HEK293 (cell line): ENCODE data around the gene ZNF618.

Source experiments
- CTCF ChIA-PET: fragments of 350-600 bp; formaldehyde crosslinking; extraction: SDS; loops from one replicate; lab custom pipeline; 2021; ENCODE audit warnings: antibody characterized with exemption; lab: Yijun Ruan, JAX
- POLR2A ChIA-PET: fragments of 300-600 bp; formaldehyde crosslinking; extraction: SDS; loops from one replicate; lab custom pipeline; 2020; ENCODE audit warnings: antibody characterized with exemption, inconsistent platforms; lab: Yijun Ruan, JAX
- H3K27ac ChIP-seq: fragments of 200-500 bp; sonication (Bioruptor generic); 2 replicates; pipeline ENCODE4 v1.5.1; 2014; ENCODE audit warnings: low read depth, low read length, control low read depth, inconsistent platforms; ENCODE audit errors: extremely low read depth
- H3K36me3 ChIP-seq, 2 experiments: fragments of 200-500 bp in 1 of 2; sonication (Bioruptor generic) in 1 of 2; 1 replicate in 1 of 2; 2 replicates in 1 of 2; pipeline ENCODE4 v1.5.1; 2014 to 2017; ENCODE audit warnings: inconsistent platforms in 2 of 2, low read length in 2 of 2; ENCODE audit not compliant: control insufficient read depth in 2 of 2, insufficient read depth in 1 of 2
- H3K4me1 ChIP-seq: fragments of 200-500 bp; sonication (Bioruptor generic); 2 replicates; pipeline ENCODE4 v1.5.1; 2014; ENCODE audit warnings: mild to moderate bottlenecking, low read length, inconsistent platforms; ENCODE audit not compliant: control insufficient read depth, insufficient read depth
- H3K4me3 ChIP-seq: 2 replicates; pipeline ENCODE4 v1.5.1; 2011; ENCODE audit warnings: low read depth, mild to moderate bottlenecking, control low read depth, low read length, moderate library complexity
- H3K9me3 ChIP-seq: fragments of 200-500 bp; sonication (Bioruptor generic); 2 replicates; pipeline ENCODE4 v1.5.1; 2014; ENCODE audit warnings: low read depth, low read length, inconsistent platforms; ENCODE audit not compliant: control insufficient read depth, insufficient read depth
- GLI4 ChIP-seq: fragments of 450-650 bp; formaldehyde crosslinking; IDR thresholded peaks from 2 replicates; pipeline ENCODE4 v1.5.1; 2016; ENCODE audit warnings: missing biosample characterization, missing genetic modification characterization
- IKZF3 ChIP-seq: fragments of 450-650 bp; IDR thresholded peaks from 2 replicates; pipeline ENCODE4 v1.5.0; 2018; ENCODE audit warnings: missing biosample characterization, mild to moderate bottlenecking, missing genetic modification characterization, moderate library complexity
- KLF1 ChIP-seq: fragments of 450-650 bp; formaldehyde crosslinking; IDR thresholded peaks from 2 replicates; pipeline ENCODE4 v1.5.1; 2016; ENCODE audit warnings: missing biosample characterization, missing genetic modification characterization
- PATZ1 ChIP-seq: fragments of 450-650 bp; formaldehyde crosslinking; IDR thresholded peaks from 2 replicates; pipeline ENCODE4 v1.5.1; 2016; ENCODE audit warnings: missing biosample characterization, missing genetic modification characterization
- SP3 ChIP-seq: fragments of 450-650 bp; formaldehyde crosslinking; IDR thresholded peaks from 2 replicates; pipeline ENCODE4 v1.5.1; 2016; ENCODE audit warnings: missing biosample characterization, missing genetic modification characterization
- YY1 ChIP-seq: fragments of 450-650 bp; formaldehyde crosslinking; IDR thresholded peaks from 2 replicates; pipeline ENCODE4 v1.5.1; 2018; ENCODE audit warnings: missing biosample characterization, missing genetic modification characterization
- ZBTB26 ChIP-seq: fragments of 450-650 bp; formaldehyde crosslinking; optimal IDR thresholded peaks from 2 replicates; pipeline ENCODE3; 2016; ENCODE audit warnings: missing biosample characterization, mild to moderate bottlenecking, missing genetic modification characterization
- ZNF10 ChIP-seq: fragments of 450-650 bp; formaldehyde crosslinking; IDR thresholded peaks from 2 replicates; pipeline ENCODE4 v1.5.1; 2017; ENCODE audit warnings: missing biosample characterization, missing genetic modification characterization
- ZNF112 ChIP-seq: fragments of 450-650 bp; formaldehyde crosslinking; IDR thresholded peaks from 2 replicates; pipeline ENCODE4 v1.5.0; 2017; ENCODE audit warnings: missing biosample characterization, missing genetic modification characterization
- ZNF146 ChIP-seq: fragments of 450-650 bp; formaldehyde crosslinking; IDR thresholded peaks from 2 replicates; pipeline ENCODE4 v1.5.1; 2016; ENCODE audit warnings: missing biosample characterization, missing genetic modification characterization
- ZNF350 ChIP-seq: fragments of 450-650 bp; formaldehyde crosslinking; IDR thresholded peaks from 2 replicates; pipeline ENCODE4 v1.5.0; 2017; ENCODE audit warnings: missing biosample characterization, mild to moderate bottlenecking, missing genetic modification characterization
- ZNF501 ChIP-seq: fragments of 450-650 bp; formaldehyde crosslinking; IDR thresholded peaks from 2 replicates; pipeline ENCODE4 v1.5.1; 2016; ENCODE audit warnings: missing biosample characterization, missing genetic modification characterization
- ZNF596 ChIP-seq: fragments of 450-650 bp; IDR thresholded peaks from 2 replicates; pipeline ENCODE4 v1.5.0; 2018; ENCODE audit warnings: missing biosample characterization, mild to moderate bottlenecking, missing genetic modification characterization, moderate library complexity
- ZNF600 ChIP-seq: fragments of 450-650 bp; formaldehyde crosslinking; IDR thresholded peaks from 2 replicates; pipeline ENCODE4 v1.5.1; 2016; ENCODE audit warnings: missing biosample characterization, missing genetic modification characterization
- ZNF843 ChIP-seq: fragments of 450-650 bp; formaldehyde crosslinking; IDR thresholded peaks from 2 replicates; pipeline ENCODE4 v1.5.1; 2016; ENCODE audit warnings: missing biosample characterization, missing genetic modification characterization
- TF ChIP-seq, protein P1 (sequence below): fragments of 450-650 bp; formaldehyde crosslinking; IDR thresholded peaks from 2 replicates; pipeline ENCODE4 v1.5.1; 2016; ENCODE audit warnings: missing biosample characterization, missing genetic modification characterization
- TF ChIP-seq, protein P2 (sequence below): fragments of 450-650 bp; formaldehyde crosslinking; IDR thresholded peaks from 2 replicates; pipeline ENCODE4 v1.5.0; 2017; ENCODE audit warnings: missing biosample characterization, missing genetic modification characterization, borderline replicate concordance
- TF ChIP-seq, protein P3 (sequence below): fragments of 450-650 bp; formaldehyde crosslinking; IDR thresholded peaks from 2 replicates; pipeline ENCODE4 v1.5.1; 2016; ENCODE audit warnings: missing biosample characterization, missing genetic modification characterization

The ZNF618 gene

GRCh38 chr9:113892861-113893491 is 16.9 kb downstream of the ZNF618 start:
- POLR2A ChIA-PET = no interaction called here
- Histone ChIP-seq H3K36me3 (peaks cover 0 to 4% of the 10 kb centered on the region in 2 experiments; a peak in 1 of 3 replicates), H3K9me3 (no peaks in the 10 kb centered on the region), H3K4me1 (no peaks in the 10 kb centered on the region), H3K4me3 (no peak overlapping the region), H3K27ac (no peak overlapping the region)
- CTCF ChIA-PET = interaction anchor here (0.5 to 1.6 kb wide), 2 partner anchors 70 to 478 kb away, joined by 3 read pairs; no protein-coding TSS in a partner anchor
- TF ChIP-seq ZNF350 (no peak), ZNF843 (no peak), ZBTB26 (tag by site-specific recombination) (no peak), ZNF10 (tag by site-specific recombination) (no peak), ZNF112 (tag by site-specific recombination) (no peak), IKZF3 (tag by site-specific recombination) (no peak), ZNF596 (tag by site-specific recombination) (no peak), ZNF600 (tag by site-specific recombination) (no peak), YY1 (tag by site-specific recombination) (no peak), ZNF146 (tag by site-specific recombination) (no peak), ZNF501 (tag by site-specific recombination) (no peak), SP3 (tag by site-specific recombination) (no peak), GLI4 (tag by site-specific recombination) (no peak), KLF1 (tag by site-specific recombination) (no peak), PATZ1 (tag by site-specific recombination) (no peak)
- TF ChIP-seq, protein P1, sequence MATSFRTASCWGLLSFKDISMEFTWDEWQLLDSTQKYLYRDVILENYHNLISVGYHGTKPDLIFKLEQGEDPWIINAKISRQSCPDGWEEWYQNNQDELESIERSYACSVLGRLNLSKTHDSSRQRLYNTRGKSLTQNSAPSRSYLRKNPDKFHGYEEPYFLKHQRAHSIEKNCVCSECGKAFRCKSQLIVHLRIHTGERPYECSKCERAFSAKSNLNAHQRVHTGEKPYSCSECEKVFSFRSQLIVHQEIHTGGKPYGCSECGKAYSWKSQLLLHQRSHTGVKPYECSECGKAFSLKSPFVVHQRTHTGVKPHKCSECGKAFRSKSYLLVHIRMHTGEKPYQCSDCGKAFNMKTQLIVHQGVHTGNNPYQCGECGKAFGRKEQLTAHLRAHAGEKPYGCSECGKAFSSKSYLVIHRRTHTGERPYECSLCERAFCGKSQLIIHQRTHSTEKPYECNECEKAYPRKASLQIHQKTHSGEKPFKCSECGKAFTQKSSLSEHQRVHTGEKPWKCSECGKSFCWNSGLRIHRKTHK (tag by site-specific recombination) = no peak
- TF ChIP-seq, protein P2, sequence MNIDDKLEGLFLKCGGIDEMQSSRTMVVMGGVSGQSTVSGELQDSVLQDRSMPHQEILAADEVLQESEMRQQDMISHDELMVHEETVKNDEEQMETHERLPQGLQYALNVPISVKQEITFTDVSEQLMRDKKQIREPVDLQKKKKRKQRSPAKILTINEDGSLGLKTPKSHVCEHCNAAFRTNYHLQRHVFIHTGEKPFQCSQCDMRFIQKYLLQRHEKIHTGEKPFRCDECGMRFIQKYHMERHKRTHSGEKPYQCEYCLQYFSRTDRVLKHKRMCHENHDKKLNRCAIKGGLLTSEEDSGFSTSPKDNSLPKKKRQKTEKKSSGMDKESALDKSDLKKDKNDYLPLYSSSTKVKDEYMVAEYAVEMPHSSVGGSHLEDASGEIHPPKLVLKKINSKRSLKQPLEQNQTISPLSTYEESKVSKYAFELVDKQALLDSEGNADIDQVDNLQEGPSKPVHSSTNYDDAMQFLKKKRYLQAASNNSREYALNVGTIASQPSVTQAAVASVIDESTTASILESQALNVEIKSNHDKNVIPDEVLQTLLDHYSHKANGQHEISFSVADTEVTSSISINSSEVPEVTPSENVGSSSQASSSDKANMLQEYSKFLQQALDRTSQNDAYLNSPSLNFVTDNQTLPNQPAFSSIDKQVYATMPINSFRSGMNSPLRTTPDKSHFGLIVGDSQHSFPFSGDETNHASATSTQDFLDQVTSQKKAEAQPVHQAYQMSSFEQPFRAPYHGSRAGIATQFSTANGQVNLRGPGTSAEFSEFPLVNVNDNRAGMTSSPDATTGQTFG = no peak
- TF ChIP-seq, protein P3, sequence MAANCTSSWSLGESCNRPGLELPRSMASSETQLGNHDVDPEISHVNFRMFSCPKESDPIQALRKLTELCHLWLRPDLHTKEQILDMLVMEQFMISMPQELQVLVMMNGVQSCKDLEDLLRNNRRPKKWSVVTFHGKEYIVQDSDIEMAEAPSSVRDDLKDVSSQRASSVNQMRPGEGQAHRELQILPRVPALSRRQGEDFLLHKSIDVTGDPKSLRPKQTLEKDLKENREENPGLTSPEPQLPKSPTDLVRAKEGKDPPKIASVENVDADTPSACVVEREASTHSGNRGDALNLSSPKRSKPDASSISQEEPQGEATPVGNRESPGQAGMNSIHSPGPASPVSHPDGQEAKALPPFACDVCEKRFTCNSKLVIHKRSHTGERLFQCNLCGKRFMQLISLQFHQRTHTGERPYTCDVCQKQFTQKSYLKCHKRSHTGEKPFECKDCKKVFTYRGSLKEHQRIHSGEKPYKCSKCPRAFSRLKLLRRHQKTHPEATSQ (tag by site-specific recombination) = no peak
